ENCODE results near the gene CMSS1. TPM values are rescaled to one million over a fixed set of nuclear protein-coding genes. Genes with fewer than 3 reads are reported as not detected.
A peak's percentile ranks its signal among the peaks of the same experiment; 100 is the strongest.

Gene CMSS1
- total and polyA plus RNA-seq, 2 of the 13 experiments (the other 11 are each of a cell fraction or from before 2014, with no cell fraction given): 6.4 to 48.7 TPM

GRCh38 chr3:99921377-99921695 is 103.7 kb downstream of the CMSS1 start (continued):
- TF ChIP-seq ZBED4 (CRISPR knock-in tag; IDR thresholded peaks at IDR 0.05; ENCODE audit: borderline replicate concordance) (no peak), MTF1 (CRISPR knock-in tag; IDR thresholded peaks at IDR 0.05) (no peak), ZNF746 (CRISPR knock-in tag; IDR thresholded peaks at IDR 0.05) (no peak), CEBPB (IDR thresholded peaks at IDR 0.05; ENCODE audit: borderline replicate concordance, low read depth, low read length) (no peak), RNF2 (conservative IDR thresholded peaks at IDR 0.05; ENCODE audit: low read depth) (no peak), RARG (CRISPR knock-in tag; IDR thresholded peaks at IDR 0.05; ENCODE audit: low read depth) (0 out of 2 replicates have a peak, but pooled peaks have one; percentile 36), DR1 (CRISPR knock-in tag; IDR thresholded peaks at IDR 0.05) (no peak), ATM (IDR thresholded peaks at IDR 0.05; ENCODE audit: borderline replicate concordance) (no peak), SALL1 (CRISPR knock-in tag; IDR thresholded peaks at IDR 0.05) (peak; percentile 13; the same call in 1 of the 2 replicates), ZSCAN22 (CRISPR knock-in tag; IDR thresholded peaks at IDR 0.05) (peak; percentile 53; the same call in 1 of the 2 replicates), ARNTL (CRISPR knock-in tag; IDR thresholded peaks at IDR 0.05) (no peak), ELF3 (CRISPR knock-in tag; IDR thresholded peaks at IDR 0.05) (no peak), RBM22 (optimal IDR thresholded peaks at IDR 0.05; ENCODE audit: low read length) (no peak), ZNF292 (CRISPR knock-in tag; IDR thresholded peaks at IDR 0.05; ENCODE audit: borderline replicate concordance, low read depth) (0 out of 2 replicates have a peak, but pooled peaks have one; percentile 1), REXO4 (CRISPR knock-in tag; IDR thresholded peaks at IDR 0.05; ENCODE audit: borderline replicate concordance) (no peak), ZBTB21 (CRISPR knock-in tag; IDR thresholded peaks at IDR 0.05) (no peak), ADNP (CRISPR knock-in tag; IDR thresholded peaks at IDR 0.05) (no peak), FOXC1 (CRISPR knock-in tag; IDR thresholded peaks at IDR 0.05; ENCODE audit: borderline replicate concordance) (no peak), ZNF205 (CRISPR knock-in tag; IDR thresholded peaks at IDR 0.05) (no peak), ZNF44 (CRISPR knock-in tag; IDR thresholded peaks at IDR 0.05) (no peak), SMAD1 (CRISPR knock-in tag; IDR thresholded peaks at IDR 0.05; ENCODE audit: borderline replicate concordance, low read depth) (no peak), BCL6 (CRISPR knock-in tag; IDR thresholded peaks at IDR 0.05) (no peak), SP1 (IDR thresholded peaks at IDR 0.05) (no peak), SP1 (CRISPR knock-in tag; IDR thresholded peaks at IDR 0.05) (no peak), HOXA5 (CRISPR knock-in tag; IDR thresholded peaks at IDR 0.05) (no peak), HDAC2 (CRISPR knock-in tag; IDR thresholded peaks at IDR 0.05) (no peak), PHF5A (CRISPR knock-in tag; IDR thresholded peaks at IDR 0.05; ENCODE audit: low read depth, unreplicated experiment) (no peak), POLR2G (IDR thresholded peaks at IDR 0.05; ENCODE audit: low read depth, low read length) (no peak)
- TF ChIP-seq, protein P1, sequence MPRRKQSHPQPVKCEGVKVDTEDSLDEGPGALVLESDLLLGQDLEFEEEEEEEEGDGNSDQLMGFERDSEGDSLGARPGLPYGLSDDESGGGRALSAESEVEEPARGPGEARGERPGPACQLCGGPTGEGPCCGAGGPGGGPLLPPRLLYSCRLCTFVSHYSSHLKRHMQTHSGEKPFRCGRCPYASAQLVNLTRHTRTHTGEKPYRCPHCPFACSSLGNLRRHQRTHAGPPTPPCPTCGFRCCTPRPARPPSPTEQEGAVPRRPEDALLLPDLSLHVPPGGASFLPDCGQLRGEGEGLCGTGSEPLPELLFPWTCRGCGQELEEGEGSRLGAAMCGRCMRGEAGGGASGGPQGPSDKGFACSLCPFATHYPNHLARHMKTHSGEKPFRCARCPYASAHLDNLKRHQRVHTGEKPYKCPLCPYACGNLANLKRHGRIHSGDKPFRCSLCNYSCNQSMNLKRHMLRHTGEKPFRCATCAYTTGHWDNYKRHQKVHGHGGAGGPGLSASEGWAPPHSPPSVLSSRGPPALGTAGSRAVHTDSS (CRISPR knock-in tag; conservative IDR thresholded peaks at IDR 0.05): no peak

All from HepG2 (cell line).